Measurements from ENCODE around the gene MAEA. TPM values are rescaled to one million over a fixed set of nuclear protein-coding genes. Genes with fewer than 3 reads are reported as not detected.

MAEA gene
- total RNA-seq, 1 donor from 2014 or later, result 38.2 TPM

DNA sequence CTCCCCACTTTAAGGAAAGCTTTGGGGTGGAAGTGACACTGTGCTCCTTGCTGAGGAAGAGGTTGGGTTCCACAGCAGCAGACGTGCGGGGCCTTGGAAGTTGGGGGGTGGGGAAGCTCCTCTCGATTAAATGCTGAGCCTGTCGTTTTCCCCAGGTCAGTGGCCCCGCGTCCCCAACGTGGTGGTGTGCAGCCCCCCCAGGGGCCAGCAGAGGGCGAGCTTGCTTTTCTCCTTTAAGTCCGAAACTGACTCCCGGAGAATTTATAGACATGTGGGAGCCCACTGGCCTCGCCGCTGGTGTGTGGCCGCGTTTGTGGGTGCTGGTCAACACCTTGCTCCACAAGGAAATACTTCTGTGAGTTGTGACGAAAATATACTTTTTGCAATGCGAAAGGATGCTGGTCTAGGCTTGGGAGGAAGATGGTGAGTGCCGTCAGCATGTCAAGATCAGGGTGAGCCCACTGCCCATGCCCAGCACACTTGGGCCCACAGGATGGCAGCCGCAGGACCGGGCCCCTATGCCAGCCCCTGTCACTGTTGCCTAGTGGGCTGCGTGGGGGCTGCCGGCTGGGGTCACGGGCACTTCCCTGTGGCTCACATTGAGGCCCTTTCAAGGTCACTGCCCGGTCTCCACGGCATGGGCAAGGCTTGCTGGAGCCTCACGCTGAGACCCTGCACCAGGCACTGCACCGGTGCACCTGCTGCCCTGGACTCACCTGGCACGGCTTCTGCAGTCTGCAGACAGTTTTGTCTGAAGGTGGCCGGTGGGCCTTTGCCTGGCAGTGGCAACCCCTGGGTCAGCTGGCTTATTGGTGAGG is 66.7 kb downstream of the MAEA start:
- H3F3A ChIP-seq (ENCODE audit: low read depth), result no peaks in the 10 kb centered on the region
- no peak overlapping the region for H3K4me3 Mint-ChIP-seq
- DNase-seq (ENCODE audit: low spot score), result peak; percentile 86
- H3K27ac Mint-ChIP-seq, result no peak overlapping the region
- H3K9me3 Mint-ChIP-seq, result no peaks in the 10 kb centered on the region
- no peak overlapping the region for H3K9ac ChIP-seq
- no peak overlapping the region for H3K4me2 ChIP-seq
- no peaks in the 10 kb centered on the region for H3K4me1 ChIP-seq
- H3K4me1 Mint-ChIP-seq, result peaks cover 10% of the 10 kb centered on the region
- H3K79me2 ChIP-seq (ENCODE audit: low read depth), result no peaks in the 10 kb centered on the region
- H4K20me1 ChIP-seq (ENCODE audit: low read depth), result peaks cover 9% of the 10 kb centered on the region
- no peak overlapping the region for H2AFZ ChIP-seq (replicated peaks)
- H3K27me3 ChIP-seq, result no peaks in the 10 kb centered on the region
- TF ChIP-seq EZH2 (IDR thresholded peaks at IDR 0.05), result no peak
- TF ChIP-seq, protein P1, sequence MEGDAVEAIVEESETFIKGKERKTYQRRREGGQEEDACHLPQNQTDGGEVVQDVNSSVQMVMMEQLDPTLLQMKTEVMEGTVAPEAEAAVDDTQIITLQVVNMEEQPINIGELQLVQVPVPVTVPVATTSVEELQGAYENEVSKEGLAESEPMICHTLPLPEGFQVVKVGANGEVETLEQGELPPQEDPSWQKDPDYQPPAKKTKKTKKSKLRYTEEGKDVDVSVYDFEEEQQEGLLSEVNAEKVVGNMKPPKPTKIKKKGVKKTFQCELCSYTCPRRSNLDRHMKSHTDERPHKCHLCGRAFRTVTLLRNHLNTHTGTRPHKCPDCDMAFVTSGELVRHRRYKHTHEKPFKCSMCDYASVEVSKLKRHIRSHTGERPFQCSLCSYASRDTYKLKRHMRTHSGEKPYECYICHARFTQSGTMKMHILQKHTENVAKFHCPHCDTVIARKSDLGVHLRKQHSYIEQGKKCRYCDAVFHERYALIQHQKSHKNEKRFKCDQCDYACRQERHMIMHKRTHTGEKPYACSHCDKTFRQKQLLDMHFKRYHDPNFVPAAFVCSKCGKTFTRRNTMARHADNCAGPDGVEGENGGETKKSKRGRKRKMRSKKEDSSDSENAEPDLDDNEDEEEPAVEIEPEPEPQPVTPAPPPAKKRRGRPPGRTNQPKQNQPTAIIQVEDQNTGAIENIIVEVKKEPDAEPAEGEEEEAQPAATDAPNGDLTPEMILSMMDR (IDR thresholded peaks at IDR 0.05), result peak; percentile 85
- H3K36me3 Mint-ChIP-seq, result peaks cover 1% of the 10 kb centered on the region
- no peaks in the 10 kb centered on the region for H3K9me3 ChIP-seq (ENCODE audit: low read depth)
- no peaks in the 10 kb centered on the region for H3K36me3 ChIP-seq
- H3K27me3 Mint-ChIP-seq (ENCODE audit: insufficient read depth, low read depth), result peaks cover 4% of the 10 kb centered on the region
- H3K4me3 ChIP-seq, result no peak overlapping the region
- no peak overlapping the region for H3K27ac ChIP-seq

DNA sequence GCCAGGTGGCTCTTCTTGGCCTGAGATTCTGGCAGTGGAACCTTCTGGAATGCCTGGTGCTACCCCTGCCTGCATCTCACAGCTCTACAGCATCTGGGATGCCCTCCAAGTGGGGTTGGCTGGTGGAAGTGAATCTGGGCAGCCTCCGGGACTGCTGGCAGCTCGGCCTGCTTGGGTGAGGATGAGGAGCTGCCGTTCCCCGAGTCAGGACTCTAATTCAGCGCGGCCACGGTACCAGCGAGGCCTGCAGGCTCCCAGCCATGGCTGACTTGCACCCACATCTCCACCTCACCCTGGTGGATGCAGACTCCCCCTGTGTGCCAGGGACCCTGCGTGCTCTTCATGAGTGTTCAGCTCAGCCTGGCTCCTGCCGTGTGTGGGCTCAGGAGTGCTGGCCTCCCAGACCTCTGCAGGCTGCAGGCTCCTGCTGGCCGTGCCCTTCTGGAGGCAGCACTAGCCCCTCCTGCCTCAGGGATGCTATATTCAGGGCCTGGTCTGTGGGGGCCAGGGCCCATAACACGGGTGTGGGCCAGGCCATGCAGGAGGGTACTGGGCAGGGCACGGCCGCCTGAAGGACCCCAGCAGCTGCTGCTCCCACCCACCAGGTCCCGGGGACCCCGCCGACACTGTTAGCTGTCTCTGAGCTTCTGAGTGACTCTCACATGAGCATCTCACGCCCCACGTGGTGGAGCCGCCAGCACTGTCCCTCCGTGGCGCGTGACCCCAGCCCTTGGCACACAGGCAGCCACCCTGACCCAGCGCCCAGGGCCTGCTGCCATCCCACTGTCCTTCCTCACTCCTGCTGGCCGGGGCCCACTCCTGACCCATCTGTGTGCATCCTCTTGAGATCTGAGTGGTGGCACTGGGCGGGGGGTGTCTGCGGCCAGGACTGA is 67.9 kb downstream of the MAEA start:
- Mint-ChIP-seq H3K4me3 (no peak overlapping the region), H3K9me3 (no peaks in the 10 kb centered on the region), H3K27me3 (ENCODE audit: insufficient read depth, low read depth) (peaks cover 4% of the 10 kb centered on the region), H3K4me1 (peaks cover 9% of the 10 kb centered on the region), H3K36me3 (peaks cover 1% of the 10 kb centered on the region), H3K27ac (no peak overlapping the region)
- Histone ChIP-seq H3K36me3 (no peaks in the 10 kb centered on the region), H4K20me1 (ENCODE audit: low read depth) (peaks cover 1% of the 10 kb centered on the region), H3F3A (ENCODE audit: low read depth) (no peaks in the 10 kb centered on the region), H2AFZ (replicated peaks) (no peak overlapping the region), H3K27ac (no peak overlapping the region), H3K79me2 (ENCODE audit: low read depth) (no peaks in the 10 kb centered on the region), H3K4me1 (no peaks in the 10 kb centered on the region), H3K27me3 (no peaks in the 10 kb centered on the region), H3K9ac (no peak overlapping the region), H3K4me3 (no peak overlapping the region), H3K4me2 (no peak overlapping the region), H3K9me3 (ENCODE audit: low read depth) (no peaks in the 10 kb centered on the region)
- TF ChIP-seq EZH2phosphoT487 (IDR thresholded peaks at IDR 0.05) (no peak), EZH2 (IDR thresholded peaks at IDR 0.05) (no peak)
- TF ChIP-seq, protein P1 (IDR thresholded peaks at IDR 0.05), result no peak
- no peak for DNase-seq (ENCODE audit: low spot score)

DNA sequence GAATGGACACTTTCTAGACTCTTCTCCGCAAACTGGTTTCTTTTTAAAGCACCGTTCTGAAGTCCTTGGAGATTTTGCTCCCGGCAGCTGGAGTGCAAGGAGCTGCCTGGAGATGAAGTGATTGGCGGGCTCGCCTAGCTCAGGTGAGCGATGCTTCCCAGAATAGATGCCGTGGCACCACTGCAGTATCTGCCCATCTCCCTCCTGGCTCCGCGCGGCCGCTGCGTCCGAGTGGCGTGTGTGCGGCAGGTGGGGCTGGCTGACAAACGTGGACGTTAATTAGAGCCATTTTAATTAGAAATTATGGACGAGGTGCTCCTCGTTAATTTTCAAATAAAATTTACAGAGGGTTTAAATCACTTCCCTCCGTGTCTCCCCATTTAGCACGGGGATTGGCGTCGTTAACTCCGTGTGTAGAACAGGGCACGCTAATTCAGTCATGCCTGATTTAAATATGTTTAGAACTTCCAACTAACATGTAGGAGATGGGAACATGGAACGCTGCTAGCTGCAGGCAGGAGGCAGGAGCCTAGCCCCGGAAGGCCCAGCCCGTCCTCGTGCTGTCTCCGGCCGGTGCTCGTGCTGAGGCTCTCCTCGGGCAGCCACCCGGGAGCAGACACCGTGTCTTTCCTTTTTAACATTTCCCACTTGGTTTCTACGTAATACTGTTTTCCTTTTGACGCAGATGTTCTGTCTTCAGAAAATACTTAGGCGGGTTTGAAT is 68.9 kb downstream of the MAEA start:
- no peaks in the 10 kb centered on the region for H3K4me1 ChIP-seq
- H3K4me3 Mint-ChIP-seq, result no peak overlapping the region

More for the DNA sequence above, 68.9 kb downstream of the MAEA start:
- peaks cover 7% of the 10 kb centered on the region for H3K4me1 Mint-ChIP-seq
- no peaks in the 10 kb centered on the region for H3K36me3 ChIP-seq
- no peak overlapping the region for H3K4me3 ChIP-seq
- no peak overlapping the region for H3K27ac Mint-ChIP-seq
- H2AFZ ChIP-seq (replicated peaks), result no peak overlapping the region
- no peaks in the 10 kb centered on the region for H3K9me3 ChIP-seq (ENCODE audit: low read depth)
- no peaks in the 10 kb centered on the region for H3K27me3 ChIP-seq
- H3K27me3 Mint-ChIP-seq (ENCODE audit: insufficient read depth, low read depth), result peaks cover 6% of the 10 kb centered on the region
- H3K36me3 Mint-ChIP-seq, result no peaks in the 10 kb centered on the region
- no peaks in the 10 kb centered on the region for H3F3A ChIP-seq (ENCODE audit: low read depth)
- no peak overlapping the region for H3K27ac ChIP-seq
- no peak for DNase-seq (ENCODE audit: low spot score)
- no peak overlapping the region for H3K9ac ChIP-seq
- H4K20me1 ChIP-seq (ENCODE audit: low read depth), result peaks cover 1% of the 10 kb centered on the region
- no peaks in the 10 kb centered on the region for H3K9me3 Mint-ChIP-seq
- H3K4me2 ChIP-seq, result no peak overlapping the region
- H3K79me2 ChIP-seq (ENCODE audit: low read depth), result no peaks in the 10 kb centered on the region
- TF ChIP-seq EZH2phosphoT487 (IDR thresholded peaks at IDR 0.05), result no peak
- TF ChIP-seq, protein P1 (IDR thresholded peaks at IDR 0.05), result no peak
- no peak for TF ChIP-seq EZH2 (IDR thresholded peaks at IDR 0.05)
